ENCODE measurements around the gene SPOUT1.

GRCh38 chr9:128800061-128800460, 29.5 kb downstream of the SPOUT1 start:
- TF ChIP-seq CTCF (optimal IDR thresholded peaks at IDR 0.05 in 1 of 3, IDR thresholded peaks at IDR 0.05 in 1 of 3, conservative IDR thresholded peaks at IDR 0.05 in 1 of 3; ENCODE audit: extremely low read depth in 1 of 3, insufficient read depth in 2 of 3, low read length in 3 of 3) (no peak), EZH2 (IDR thresholded peaks at IDR 0.05; ENCODE audit: low read length) (no peak)

Measured in keratinocyte (primary cell).